Ureter (tissue), 1 donor: ENCODE data around the gene LSMEM2. TPM values are rescaled to one million over a fixed set of nuclear protein-coding genes. Genes with fewer than 3 reads are reported as not detected.

Source experiments
- DNase-seq: peaks from one replicate; pipeline ENCODE4 v3.0.0-alpha.2; 2020; ENCODE audit warnings: low spot score
- total RNA-seq: library from RNA; stranded (reverse); gene quantifications from one replicate; pipeline ENCODE4 v1.2.4, GENCODE V29; 2023
- donor health status: DM: yes; HTN: yes; CAD: no.

LSMEM2 gene
- total RNA-seq, 1 donor from 2014 or later: not detected

DNA sequence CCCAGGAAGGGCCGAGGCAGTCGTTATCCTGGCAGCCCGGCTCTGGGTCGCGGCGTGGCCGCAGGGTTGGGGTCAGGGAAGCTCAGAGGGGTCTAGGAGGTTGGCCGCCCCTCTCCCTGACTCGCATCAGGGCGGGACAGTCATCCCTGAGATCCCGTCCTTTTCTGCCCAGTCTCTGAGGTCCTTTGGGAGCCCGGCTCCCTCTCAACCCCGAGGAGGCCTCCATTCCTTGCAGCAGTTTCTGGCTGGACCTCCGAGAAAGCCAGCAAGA is 43.2 kb downstream of the LSMEM2 start:
- DNase-seq: no peak

DNA sequence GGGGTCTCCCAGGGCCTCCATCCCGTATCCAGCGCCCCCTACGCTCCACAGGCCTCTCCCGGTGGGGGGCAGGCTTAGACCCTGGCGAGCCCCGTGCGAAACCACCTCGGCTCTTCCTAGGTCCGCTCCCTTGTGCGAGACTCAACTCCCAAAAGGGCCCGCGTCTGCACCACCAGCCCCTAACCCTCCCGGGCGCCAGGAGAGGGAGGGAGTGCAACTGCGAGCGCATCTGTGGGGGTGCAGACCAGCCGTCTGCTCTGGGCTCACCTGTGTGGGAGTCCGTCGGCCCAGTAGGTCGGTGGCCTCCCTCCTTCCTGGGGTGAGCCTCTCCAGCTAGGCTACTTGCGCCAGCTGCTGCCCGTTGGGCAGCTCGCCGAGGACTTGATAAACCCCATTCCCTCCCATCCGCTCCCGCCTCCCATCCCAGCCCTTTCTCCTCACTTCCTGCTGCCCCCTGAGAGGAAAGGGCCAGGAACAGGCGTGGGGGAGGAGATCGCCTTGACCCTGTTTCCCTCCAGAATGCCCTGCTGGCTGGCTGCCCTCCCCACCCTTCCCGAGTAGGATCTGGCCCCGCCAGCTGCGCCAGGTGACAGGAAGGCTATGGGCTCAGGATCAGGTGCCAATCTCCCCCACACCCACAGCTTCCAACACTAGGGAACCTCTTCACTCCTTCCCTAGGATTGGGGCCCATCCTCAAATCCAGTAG is 43.7 kb downstream of the LSMEM2 start, which contains the start of gene HYAL2:
TSS of gene HYAL2 (minus strand) at position 360 of the 706 bp plus-strand sequence. CDS start 2,256 bp downstream, outside the sequence.
- DNase-seq: no peak

GRCh38 chr3:50323092-50323600 is 44.3 kb downstream of the LSMEM2 start:
- no peak for DNase-seq

- DNase-seq: no peak
These were observed 44.8 kb downstream of the LSMEM2 start for GRCh38 chr3:50323614-50324199.

DNA sequence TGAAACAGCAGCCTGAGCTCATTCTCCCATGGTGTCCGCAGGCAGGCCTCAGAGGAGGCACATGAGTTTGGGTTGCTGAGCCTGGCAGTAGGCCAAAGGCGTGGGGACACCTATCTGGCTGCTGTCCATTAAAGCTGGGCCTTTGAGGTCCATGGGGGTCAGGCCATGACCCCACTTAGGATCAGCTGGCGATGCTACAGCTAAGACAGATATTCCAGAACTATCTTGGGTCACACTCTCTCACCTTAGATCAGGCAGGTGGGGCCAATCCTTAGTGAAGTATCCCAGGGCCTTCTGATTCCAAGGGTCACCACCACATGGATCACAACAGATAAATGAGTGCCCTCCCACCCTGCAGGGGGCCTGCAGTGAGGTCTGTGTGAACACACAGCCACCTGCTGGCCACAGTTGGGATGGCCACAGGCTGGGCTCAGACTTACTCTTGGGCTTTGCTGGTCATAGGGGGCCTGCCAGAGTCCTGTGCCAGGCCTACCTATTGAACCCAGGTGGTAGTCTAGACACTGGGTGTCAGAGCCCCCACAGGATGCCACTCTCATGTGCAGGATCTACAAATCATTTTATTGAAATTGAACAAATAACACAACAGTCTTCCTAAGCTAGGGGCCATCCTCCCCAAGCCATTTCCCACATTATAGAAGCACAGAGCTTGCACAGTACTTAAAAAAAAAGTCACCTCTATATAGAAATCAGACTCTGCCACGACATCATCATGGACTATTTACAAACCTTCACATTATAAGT is 45.6 kb downstream of the LSMEM2 start:
- DNase-seq: no peak

- no peak for DNase-seq
These were observed 46.2 kb downstream of the LSMEM2 start for GRCh38 chr3:50325113-50325480.

- DNase-seq: no peak
These were observed 46.8 kb downstream of the LSMEM2 start for GRCh38 chr3:50325497-50326181.

GRCh38 chr3:50326182-50326541 is 47.3 kb downstream of the LSMEM2 start:
- no peak for DNase-seq

DNA sequence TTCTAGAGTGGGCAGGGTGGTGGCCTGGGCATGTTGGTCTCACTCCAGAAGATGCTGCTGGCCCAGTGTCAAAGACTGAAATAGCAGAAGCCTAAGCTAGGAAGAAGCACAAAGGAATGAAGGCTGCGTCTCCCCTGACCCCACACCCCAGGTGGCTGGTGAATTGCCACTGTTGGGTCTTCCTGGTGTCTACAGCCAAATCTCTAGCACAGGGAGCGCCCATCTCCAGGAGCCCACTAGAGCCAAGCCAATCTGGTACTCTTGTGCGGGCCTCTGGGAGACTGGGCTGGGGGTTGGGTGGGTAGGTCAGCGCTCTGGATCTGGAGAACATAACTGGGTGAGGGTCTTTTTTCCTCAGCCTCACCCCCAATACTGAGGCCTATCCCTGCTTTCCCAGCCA is 48.2 kb downstream of the LSMEM2 start:
- DNase-seq: no peak

- DNase-seq: peak; percentile 97
These were observed 49.2 kb downstream of the LSMEM2 start, which contains the start of gene TUSC2 for GRCh38 chr3:50327943-50328691. TUSC2 (minus strand) TSS chr3:50328223; CDS start chr3:50328099, 124 bp downstream.

DNA sequence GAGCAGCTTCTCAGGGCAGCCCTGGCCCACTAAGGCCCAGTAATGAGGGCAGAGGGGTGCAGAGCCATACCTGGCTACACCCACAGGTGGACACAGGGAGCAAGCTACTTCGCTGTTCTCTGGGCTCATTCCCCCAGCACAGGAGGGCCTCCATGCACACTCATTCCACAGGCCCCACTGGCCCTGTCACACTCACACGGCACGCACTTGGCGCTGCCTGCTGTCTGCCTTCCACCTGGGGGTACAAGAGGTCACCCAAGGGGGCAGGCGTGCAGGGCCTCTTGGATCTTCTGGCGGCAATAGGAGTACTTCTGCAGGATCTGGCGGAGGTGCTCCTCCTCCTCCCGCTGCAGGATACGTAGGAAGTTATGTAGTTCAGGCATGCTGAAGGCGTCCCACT is 51.4 kb downstream of the LSMEM2 start:
- DNase-seq: no peak

GRCh38 chr3:50331364-50331907 is 52.5 kb downstream of the LSMEM2 start:
- no peak for DNase-seq

DNA sequence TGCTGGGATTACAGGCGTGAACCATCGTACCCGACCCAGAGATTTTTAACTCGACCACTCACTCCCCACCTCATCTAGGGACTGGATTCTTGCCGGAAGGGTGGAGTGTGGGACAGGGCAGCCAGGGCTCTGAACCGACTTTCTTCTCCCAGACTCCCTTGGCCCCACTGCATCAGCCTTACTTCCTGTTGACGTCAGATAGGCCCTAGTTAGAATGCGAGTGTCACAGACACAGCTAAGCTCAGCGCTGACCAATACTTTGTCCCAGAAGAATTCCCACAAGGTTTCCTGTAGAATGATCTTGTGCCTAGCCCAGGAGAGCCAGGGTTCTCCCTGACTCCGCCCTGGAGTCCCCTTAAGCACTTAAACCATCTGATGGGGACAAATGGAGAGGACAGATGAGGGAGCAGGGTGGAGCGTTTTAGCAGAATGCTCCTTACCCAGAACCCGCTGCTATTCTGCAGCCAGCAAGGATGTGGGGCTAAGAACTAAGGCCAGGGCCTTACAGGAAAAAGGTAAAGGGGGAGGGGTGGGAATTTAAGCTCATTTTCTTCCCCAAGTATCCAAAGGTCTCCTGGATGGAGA is 54.9 kb downstream of the LSMEM2 start:
- DNase-seq: no peak

DNA sequence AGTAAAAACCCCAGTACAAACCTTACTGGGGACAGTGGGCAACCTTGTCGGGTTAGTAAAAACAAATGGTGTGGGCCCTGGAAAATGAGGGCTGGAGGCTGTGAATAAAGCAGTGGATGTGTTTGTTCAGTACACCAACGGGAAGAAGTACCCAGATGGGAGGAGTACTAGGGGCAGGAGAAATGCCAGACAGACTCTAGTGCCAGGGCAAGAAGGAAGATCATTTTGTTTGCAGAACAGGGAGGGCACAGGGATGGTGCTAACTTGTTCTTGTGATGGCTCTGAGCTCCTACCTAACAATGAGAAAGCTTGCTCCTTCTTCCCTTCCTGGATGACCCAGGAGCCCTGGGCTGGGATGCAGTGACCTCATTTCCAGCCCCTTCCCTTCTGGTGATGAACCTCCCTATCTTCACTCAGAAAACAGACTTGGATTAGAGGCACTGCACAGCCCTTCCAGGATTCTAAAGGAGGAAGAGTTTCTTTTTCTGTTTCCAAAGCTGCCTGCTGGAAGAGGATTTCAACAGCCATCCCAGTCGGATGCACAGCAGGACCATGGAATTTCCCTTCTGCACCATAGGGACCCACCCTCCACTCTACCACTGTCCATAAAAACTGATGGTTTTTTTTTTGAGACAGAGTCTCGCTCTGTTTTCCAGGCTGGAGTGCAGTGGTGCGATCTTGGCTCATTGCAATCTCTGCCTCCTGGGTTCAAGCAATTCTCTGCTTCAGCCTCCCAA is 55.6 kb downstream of the LSMEM2 start:
- no peak for DNase-seq

DNA sequence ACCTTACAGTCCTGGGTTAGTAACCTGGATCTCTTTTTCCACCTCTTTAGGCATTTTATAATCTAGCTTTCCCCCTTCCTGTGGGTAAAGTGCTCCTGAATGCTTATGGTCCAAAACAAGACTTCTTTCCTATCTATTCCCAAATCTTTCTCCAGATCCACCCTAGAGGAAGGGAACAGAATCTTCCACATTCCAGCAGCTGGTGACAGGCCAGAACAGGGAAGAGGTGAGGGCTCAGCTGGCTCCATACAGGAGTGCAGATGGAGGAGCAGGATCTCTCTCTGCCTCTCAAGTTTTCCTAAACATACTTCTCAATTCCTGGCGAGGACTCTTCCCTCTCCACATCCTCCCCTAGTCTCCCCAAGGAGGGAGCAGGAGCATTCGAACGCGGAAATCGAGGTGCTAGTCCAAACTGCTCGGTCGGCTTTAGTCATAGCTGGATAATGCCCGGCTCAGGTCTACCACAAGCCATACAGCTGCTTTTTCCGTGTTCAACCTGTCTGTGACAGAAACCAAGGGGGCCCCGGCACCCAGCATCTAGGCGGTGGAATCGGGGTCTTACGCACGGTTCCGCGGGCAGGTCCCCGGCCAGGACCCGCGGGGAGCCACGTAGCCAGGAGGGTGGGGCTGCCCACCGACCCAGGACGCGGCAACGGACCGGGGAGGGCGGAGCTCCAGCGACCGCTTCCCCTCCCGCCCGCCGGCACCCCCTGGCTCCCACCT is 57.7 kb downstream of the LSMEM2 start:
- no peak for DNase-seq

DNA sequence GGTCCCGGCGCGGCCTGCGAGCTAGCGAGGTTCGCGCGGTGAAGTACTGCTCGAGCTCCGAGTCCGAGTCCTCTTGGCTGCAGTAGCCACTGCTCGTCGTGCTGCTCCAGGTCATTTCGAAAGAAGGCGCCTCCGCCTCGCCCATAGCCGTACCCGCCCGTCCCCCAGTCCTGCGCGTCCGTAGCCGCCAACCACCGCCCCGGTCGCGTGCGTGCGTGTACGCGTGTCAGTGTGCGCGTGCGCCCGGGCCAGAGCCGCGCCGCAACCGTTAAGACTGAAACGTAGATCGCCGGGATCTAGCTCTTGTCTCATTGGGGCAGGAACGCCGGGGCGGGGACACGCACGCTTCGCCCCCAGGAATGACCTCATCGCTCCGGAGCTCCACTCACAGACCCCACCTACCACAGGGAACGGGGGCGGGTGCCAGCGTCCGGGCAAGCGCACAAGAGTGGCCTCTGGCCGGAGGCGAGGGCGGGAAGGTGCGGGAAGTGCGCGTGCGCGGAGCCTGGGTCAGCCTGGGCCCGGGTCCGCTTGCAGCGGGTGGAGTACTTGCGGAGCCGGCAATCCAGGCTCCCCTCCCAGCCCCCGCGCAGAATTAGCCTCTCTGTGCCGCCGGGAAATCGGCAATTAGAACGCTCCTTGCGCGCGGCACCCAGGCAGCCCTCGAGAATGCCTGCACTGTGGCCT is 58.4 kb downstream of the LSMEM2 start:
- DNase-seq: peak; percentile 99
